ENCODE measurements around the gene WDR5. TPM values are rescaled to one million over a fixed set of nuclear protein-coding genes. Genes with fewer than 3 reads are reported as not detected.
A peak's percentile ranks its signal among the peaks of the same experiment; 100 is the strongest.

The WDR5 gene
- total and polyA plus RNA-seq, 12 donors, result 14.0 to 22.5 (median 17.8) TPM

DNA sequence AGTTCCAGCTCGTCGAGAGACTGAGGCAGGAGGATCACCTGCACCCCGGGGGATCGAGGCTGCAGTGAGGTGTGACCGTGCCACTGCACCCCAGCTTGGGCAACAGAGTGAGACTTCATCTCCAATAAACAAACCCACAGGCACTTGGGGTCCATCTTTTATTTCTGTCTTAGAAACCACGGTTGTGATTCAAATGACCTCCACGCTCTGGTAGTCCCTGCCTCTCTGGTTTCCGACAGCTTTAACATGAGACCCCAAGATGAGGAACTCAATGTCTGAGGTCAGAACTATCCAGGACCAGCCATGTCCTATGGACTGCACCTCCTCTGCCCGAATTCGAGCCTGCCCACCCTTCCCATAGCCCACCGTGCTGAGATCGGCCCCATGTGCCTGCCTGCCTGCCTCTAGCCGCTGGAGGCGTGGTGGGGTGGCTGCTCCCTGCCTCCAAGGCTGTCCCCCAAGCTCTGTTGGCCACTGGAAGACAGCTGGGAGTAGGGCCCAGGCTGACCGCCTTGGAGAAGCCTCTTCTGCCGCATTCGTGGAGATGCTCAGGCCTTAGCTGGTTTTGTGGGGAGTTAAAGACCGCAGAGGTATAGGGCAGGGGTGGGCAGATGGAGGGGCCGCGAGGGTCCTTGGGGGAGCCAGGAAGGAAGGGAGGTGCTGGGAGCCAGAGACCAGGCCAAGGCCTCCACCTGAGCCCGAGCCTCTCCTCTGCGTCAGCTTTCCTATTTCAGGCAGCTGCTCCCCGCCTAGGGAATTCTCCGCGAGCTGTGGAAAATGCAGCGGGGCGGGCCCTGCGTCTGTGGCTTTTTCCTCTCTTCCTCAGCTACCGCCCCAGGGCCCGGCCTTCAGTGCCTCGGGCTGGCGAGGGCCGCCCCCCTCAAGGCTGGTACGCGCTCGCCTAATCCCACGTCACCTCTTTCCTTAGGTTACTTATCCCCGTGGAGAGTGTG is 6.9 kb upstream of the WDR5 start:
- Histone ChIP-seq H3K4me3 (no peak overlapping the region), H3K27ac (peak overlapping the region in 3 of 10 donors; percentile 34 to 66 (median 64)), H3K4me1 (peaks cover 0 to 23% (median 12%) of the 10 kb centered on the region in 9 donors), H3K36me3 (no peaks in the 10 kb centered on the region), H3K9me3 (no peaks in the 10 kb centered on the region), H3K27me3 (no peaks in the 10 kb centered on the region)
- DNase-seq (peak in 1 of 2 donors; percentile 19), ATAC-seq (peak in 5 of 8 donors; percentile 6 to 69 (median 28))
- intact Hi-C loops (cut with DNase I), result no loop called here
- 78 to 80% methylated on average over 38 of the region's 38 CpGs for WGBS, 2 donors
- TF ChIP-seq, protein P1, sequence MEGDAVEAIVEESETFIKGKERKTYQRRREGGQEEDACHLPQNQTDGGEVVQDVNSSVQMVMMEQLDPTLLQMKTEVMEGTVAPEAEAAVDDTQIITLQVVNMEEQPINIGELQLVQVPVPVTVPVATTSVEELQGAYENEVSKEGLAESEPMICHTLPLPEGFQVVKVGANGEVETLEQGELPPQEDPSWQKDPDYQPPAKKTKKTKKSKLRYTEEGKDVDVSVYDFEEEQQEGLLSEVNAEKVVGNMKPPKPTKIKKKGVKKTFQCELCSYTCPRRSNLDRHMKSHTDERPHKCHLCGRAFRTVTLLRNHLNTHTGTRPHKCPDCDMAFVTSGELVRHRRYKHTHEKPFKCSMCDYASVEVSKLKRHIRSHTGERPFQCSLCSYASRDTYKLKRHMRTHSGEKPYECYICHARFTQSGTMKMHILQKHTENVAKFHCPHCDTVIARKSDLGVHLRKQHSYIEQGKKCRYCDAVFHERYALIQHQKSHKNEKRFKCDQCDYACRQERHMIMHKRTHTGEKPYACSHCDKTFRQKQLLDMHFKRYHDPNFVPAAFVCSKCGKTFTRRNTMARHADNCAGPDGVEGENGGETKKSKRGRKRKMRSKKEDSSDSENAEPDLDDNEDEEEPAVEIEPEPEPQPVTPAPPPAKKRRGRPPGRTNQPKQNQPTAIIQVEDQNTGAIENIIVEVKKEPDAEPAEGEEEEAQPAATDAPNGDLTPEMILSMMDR (IDR thresholded peaks at IDR 0.05), result no peak

GRCh38 chr9:134130503-134131375 is 5.1 kb upstream of the WDR5 start:
- peak overlapping the region in 3 of 10 donors; percentile 3 to 31 (median 23) for H3K4me3 ChIP-seq
- intact Hi-C loops (cut with DNase I), result loop anchor here in 1 of 10 donors (10.0 kb wide), 1 partner anchor 106 kb away; the partner anchor contains the start of gene BRD3OS

DNA sequence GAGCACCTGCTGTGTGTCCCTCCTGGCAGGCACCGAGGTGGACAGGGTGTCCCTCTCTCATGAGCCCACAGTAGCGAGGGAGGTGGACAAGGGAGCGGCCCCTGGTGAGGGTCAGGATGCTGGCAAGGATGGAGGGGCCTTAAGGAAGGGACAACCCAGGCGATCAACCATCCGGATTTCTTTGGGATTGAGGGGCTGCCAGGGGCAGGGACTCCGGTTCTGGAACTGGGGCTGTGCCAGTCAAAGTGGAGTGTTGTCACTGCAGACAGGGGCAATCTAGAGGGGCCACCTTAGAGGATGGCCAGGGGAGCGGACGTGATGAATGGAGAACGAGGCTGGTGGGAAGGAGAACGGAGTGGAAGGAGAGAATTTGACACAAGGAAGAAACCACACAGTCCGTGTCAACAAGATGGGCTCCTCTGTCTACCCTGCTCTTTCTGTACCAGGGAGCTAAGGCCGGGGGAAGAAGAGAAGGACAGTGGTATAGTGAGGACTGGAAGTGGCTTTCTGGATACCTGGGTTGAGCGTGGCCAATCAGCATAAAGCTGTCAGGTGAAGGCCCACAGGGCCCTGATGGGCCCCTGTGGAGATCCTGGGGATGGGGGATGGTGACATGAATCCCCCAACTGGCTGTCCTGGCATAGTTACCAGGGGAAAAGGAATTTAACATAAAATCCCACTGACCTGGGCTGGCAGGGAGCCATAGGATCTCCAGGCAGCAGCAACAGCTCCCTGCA is 4.2 kb upstream of the WDR5 start:
- peaks cover 8 to 35% (median 20%) of the 10 kb centered on the region in 9 donors for H3K4me1 ChIP-seq
- no peaks in the 10 kb centered on the region for H3K9me3 ChIP-seq
- H3K36me3 ChIP-seq, result no peaks in the 10 kb centered on the region
- TF ChIP-seq, protein P1 (IDR thresholded peaks at IDR 0.05), result no peak
- no peak for ATAC-seq
- no peaks in the 10 kb centered on the region for H3K27me3 ChIP-seq
- 72 to 81% methylated on average over 13 of the region's 13 CpGs for WGBS, 2 donors
- intact Hi-C loops (cut with DNase I), result loop anchor here in 1 of 10 donors (10.0 kb wide), 1 partner anchor 107 kb away; the partner anchor contains the start of gene BRD3OS
- peak overlapping the region in 8 of 10 donors; percentile 32 to 71 (median 60) for H3K27ac ChIP-seq
- H3K4me3 ChIP-seq, result peak overlapping the region in 1 of 10 donors; percentile 31
- no peak for DNase-seq

More at GRCh38 chr9:134130503-134131375, 5.1 kb upstream of the WDR5 start:
- 37 to 45% methylated on average over 23 of the region's 23 CpGs for WGBS, 2 donors
- Histone ChIP-seq H3K4me1 (peaks cover 8 to 33% (median 20%) of the 10 kb centered on the region in 9 donors), H3K9me3 (no peaks in the 10 kb centered on the region), H3K27ac (peak overlapping the region in 9 of 10 donors; percentile 32 to 71 (median 60)), H3K36me3 (no peaks in the 10 kb centered on the region), H3K27me3 (no peaks in the 10 kb centered on the region)
- TF ChIP-seq, protein P1 (IDR thresholded peaks at IDR 0.05), result no peak
- peak; percentile 17 to 80 (median 59) for ATAC-seq
- peak; percentile 55 to 71 for DNase-seq

Data from heart right ventricle (tissue), 16 donors.